Ecto neural progenitor cell (in vitro differentiated cells): ENCODE data around the gene KDM2A.
A peak's percentile ranks its signal among the peaks of the same experiment; 100 is the strongest.

ENCODE experiments used
- DNase-seq: peaks from one replicate; pipeline ENCODE4 v3.0.0-alpha.2; 2018; ENCODE audit warnings: low spot score

KDM2A gene

GRCh38 chr11:67237574-67237973 lies 118.5 kb downstream of the KDM2A start:
- DNase-seq, result no peak

GRCh38 chr11:67238894-67239782 lies 120.1 kb downstream of the KDM2A start:
- DNase-seq, result no peak

- peak; percentile 98 for DNase-seq
Observed at GRCh38 chr11:67239783-67240575, 120.9 kb downstream of the KDM2A start.

- DNase-seq, result peak; percentile 58
Observed at GRCh38 chr11:67240576-67241389, 121.7 kb downstream of the KDM2A start.

- no peak for DNase-seq
Observed at GRCh38 chr11:67242548-67242947, 123.5 kb downstream of the KDM2A start.

GRCh38 chr11:67243051-67243450 lies 124.0 kb downstream of the KDM2A start:
- no peak for DNase-seq

- DNase-seq, result no peak
Observed at GRCh38 chr11:67245046-67245445, 126.0 kb downstream of the KDM2A start.

- DNase-seq, result no peak
Observed at GRCh38 chr11:67247946-67248550, 129.0 kb downstream of the KDM2A start.

GRCh38 chr11:67248653-67249052 lies 129.6 kb downstream of the KDM2A start:
- no peak for DNase-seq

- DNase-seq, result no peak
Observed at GRCh38 chr11:67250059-67251043, 131.3 kb downstream of the KDM2A start.

GRCh38 chr11:67251841-67252240 lies 132.8 kb downstream of the KDM2A start:
- DNase-seq, result no peak

- no peak for DNase-seq
Observed at GRCh38 chr11:67252831-67253239, 133.8 kb downstream of the KDM2A start.

GRCh38 chr11:67253872-67254624 lies 135.0 kb downstream of the KDM2A start:
- DNase-seq, result no peak

GRCh38 chr11:67254798-67255197 lies 135.7 kb downstream of the KDM2A start:
- no peak for DNase-seq

- DNase-seq, result no peak
Observed at GRCh38 chr11:67255353-67255752, 136.3 kb downstream of the KDM2A start.

- no peak for DNase-seq
Observed at GRCh38 chr11:67255864-67256263, 136.8 kb downstream of the KDM2A start.

GRCh38 chr11:67256477-67257135 lies 137.5 kb downstream of the KDM2A start:
- no peak for DNase-seq

GRCh38 chr11:67260406-67260805 lies 141.3 kb downstream of the KDM2A start:
- no peak for DNase-seq
